Pancreas (tissue), 10 donors: ENCODE results near the gene TPP2. TPM values are rescaled to one million over a fixed set of nuclear protein-coding genes. Genes with fewer than 3 reads are reported as not detected.

Experiments
- ATAC-seq, 4 donors: fragments of 200-7000 bp; cut with Tn5 transposase; one replicate each; pipeline versions ENCODE4 v1.8.0 to v1.9.1; 2020; ENCODE audit warnings: mild to moderate bottlenecking in 4 of 4, moderate library complexity in 4 of 4
- DNase-seq, 6 donors: peaks; one replicate each; pipeline ENCODE4 v3.0.0-alpha.2; 2020
- FAIRE-seq: peaks from 2 replicates; lab custom pipeline; 2012; peaks lifted over from hg19 to GRCh38; lab: Jason Lieb, UNC
- H3K27ac ChIP-seq, 4 donors: fragments of 200-600 bp; sonication (generic); 1 replicate in 3 of 4; 2 replicates in 1 of 4; pipeline versions ENCODE4 v1.5.0 to v1.8.0; 2020
- H3K27me3 ChIP-seq, 4 donors: fragments of 200-600 bp; one replicate each; pipeline ENCODE4 v1.8.0; 2021
- H3K36me3 ChIP-seq, 3 donors: fragments of 200-600 bp; sonication (generic) in 1 of 3; one replicate each; pipeline versions ENCODE4 v1.5.0 to v1.8.0; 2020 to 2021
- H3K4me1 ChIP-seq, 3 donors: fragments of 200-600 bp; one replicate each; pipeline ENCODE4 v1.8.0; 2021
- H3K4me3 ChIP-seq, 4 donors: fragments of 200-600 bp; sonication (generic) in 2 of 4; one replicate each; pipeline versions ENCODE4 v1.5.0 to v1.8.0; 2020 to 2021
- H3K9me3 ChIP-seq, 4 donors: fragments of 200-600 bp; one replicate each; pipeline ENCODE4 v1.8.0; 2021
- WGBS, 2 donors: extraction: QIAGEN DNeasy Blood & Tissue Kit; methylation state at CpG; one replicate each; pipeline ENCODE4 v1.1.7; 2013; 5-methylcytosine and 5-hydroxymethylcytosine counted together
- intact Hi-C, 3 donors: fragments of 100-400 bp; cut with DNase I; formaldehyde crosslinking; loops; one replicate each; pipeline versions ENCODE4 v1.11.1 to v1.14.2; 2022
- polyA plus RNA-seq, 2 donors: library from polyadenylated mRNA; stranded (reverse); fragments of 200-250 nt; gene quantifications; one replicate each; pipeline ENCODE4 v1.2.3, GENCODE V29; 2013
- total RNA-seq, 6 donors: library from RNA; stranded (reverse); fragmentation: NEBNext Ultra II Directional in 4 of 6; extraction: Animal tissue kit (Norgen Biotek cat#: 25700) in 4 of 6; gene quantifications; one replicate each; pipeline versions ENCODE4 v1.2.1 to v1.2.4, GENCODE V29; 2021 to 2023
- TF ChIP-seq, protein P1 (sequence below), 4 donors: fragments of 200-600 bp; sonication (generic) in 3 of 4; IDR thresholded peaks; one replicate each; pipeline versions ENCODE4 v1.5.0 to v1.8.0; 2021; ENCODE audit warnings: antibody characterized with exemption in 4 of 4
- donor health status: healthy with polysubstance abuse.
- donor health status: DM: no; HTN: no; CAD: no; lungs with moderate emphysema.
- donor health status: DM: no; HTN: no; CAD: no.
- donor health status: control.
- donor health status: control.
- donor health status: Bipolar disorder and iron deficiency.
- donor health status: DM: yes; HTN: yes; CAD: no.
- donor health status: DM: no; HTN: no; CAD: no.
- donor health status: DM: no; HTN: no; CAD: no.
- donor health status: DM: yes; HTN: yes; CAD: no.

The TPP2 gene
- 10 to 100 TPM; 12.5 to 22.3 (median 15.9) TPM for total RNA-seq
- 10 to 100 TPM in 1 of 2 donors, 1 to 10 TPM in 1; 9.5 to 20.5 TPM for polyA plus RNA-seq

DNA sequence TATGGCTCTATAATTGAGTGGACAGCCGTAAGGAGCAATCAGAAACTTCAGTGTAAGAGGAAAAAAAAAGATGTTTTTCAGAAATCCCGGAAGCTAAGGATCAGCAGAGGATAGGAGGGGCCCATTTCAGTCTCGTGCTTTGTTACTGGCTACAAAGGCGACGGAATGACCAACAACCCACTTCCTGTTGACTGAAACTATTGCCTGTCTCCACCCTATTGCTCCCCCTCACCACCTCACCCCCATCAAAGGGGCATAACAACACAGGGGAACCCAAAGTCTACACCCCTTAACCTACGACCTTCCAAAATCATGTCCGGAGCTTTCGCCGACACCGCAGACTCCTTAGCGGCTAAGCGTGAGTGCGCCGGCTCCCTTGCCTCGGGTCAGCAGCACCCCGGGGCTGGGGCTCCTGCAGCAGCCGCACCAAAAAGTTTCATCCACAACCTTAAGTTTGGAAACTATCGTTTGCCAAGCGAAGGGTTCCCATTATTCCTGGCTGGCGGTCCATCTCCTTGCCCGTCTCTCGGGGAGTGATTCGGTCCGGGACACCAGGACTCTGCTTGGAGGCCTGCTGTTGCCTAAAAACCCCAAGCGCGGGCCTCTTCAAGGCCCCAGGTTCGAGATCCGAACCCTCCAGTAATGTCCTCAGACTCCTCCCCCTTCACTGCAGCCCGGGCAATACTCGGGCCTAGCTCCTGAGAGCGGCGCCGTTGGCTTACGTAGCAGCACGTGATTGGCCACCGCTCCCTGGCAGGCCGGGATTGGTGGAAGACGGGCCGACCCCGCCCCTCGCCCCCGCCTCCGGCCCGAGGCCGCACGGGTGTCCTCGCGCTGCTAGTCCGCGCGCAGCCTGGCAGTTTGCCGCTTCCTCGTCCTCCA lies at the start of gene TPP2:
Gene TPP2 (plus strand): TSS at position 840 of the 882 bp plus-strand sequence. CDS start 53 bp downstream, outside the sequence.
- no peak for FAIRE-seq
- 1% methylated on average over 53 of the region's 53 CpGs for WGBS, 2 donors
- Histone ChIP-seq H3K4me3 (peak within 1 kb of the TSS; percentile 94 to 98 (median 96)), H3K9me3 (no peaks in the 10 kb centered on the region), H3K27ac (peak within 1 kb of the TSS; percentile 77 to 99 (median 98)), H3K36me3 (no peaks in the 10 kb centered on the region), H3K27me3 (no peaks in the 10 kb centered on the region), H3K4me1 (peaks cover 0 to 23% (median 4%) of the 10 kb centered on the region in 3 donors)
- peak; percentile 94 to 98 (median 96) for ATAC-seq
- peak; percentile 99 to 100 (median 99) for DNase-seq
- intact Hi-C loops, result no loop called here
- TF ChIP-seq, protein P1, sequence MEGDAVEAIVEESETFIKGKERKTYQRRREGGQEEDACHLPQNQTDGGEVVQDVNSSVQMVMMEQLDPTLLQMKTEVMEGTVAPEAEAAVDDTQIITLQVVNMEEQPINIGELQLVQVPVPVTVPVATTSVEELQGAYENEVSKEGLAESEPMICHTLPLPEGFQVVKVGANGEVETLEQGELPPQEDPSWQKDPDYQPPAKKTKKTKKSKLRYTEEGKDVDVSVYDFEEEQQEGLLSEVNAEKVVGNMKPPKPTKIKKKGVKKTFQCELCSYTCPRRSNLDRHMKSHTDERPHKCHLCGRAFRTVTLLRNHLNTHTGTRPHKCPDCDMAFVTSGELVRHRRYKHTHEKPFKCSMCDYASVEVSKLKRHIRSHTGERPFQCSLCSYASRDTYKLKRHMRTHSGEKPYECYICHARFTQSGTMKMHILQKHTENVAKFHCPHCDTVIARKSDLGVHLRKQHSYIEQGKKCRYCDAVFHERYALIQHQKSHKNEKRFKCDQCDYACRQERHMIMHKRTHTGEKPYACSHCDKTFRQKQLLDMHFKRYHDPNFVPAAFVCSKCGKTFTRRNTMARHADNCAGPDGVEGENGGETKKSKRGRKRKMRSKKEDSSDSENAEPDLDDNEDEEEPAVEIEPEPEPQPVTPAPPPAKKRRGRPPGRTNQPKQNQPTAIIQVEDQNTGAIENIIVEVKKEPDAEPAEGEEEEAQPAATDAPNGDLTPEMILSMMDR (IDR thresholded peaks at IDR 0.05), result no peak

DNA sequence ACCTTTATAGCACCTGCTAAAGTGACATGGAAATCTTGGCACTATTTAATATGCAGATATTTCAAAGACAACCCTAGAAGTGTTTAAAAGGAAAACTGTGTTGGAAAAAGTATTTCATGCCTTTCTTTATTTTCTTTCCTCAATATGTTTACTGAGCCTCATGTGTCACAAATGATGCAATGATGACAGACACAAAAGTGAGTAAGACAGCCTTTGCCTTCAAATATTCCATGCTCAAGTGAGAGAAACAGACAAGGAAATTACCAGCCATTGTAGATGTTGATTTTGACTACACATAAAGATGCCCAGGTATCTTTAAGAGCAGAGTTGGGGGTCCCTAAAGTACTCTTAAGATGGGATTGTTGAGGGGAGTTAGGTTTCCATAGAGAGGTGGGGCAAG lies 48.0 kb upstream of the TPP2 start:
- H3K27me3 ChIP-seq, result no peaks in the 10 kb centered on the region
- no peak overlapping the region for H3K27ac ChIP-seq
- H3K36me3 ChIP-seq, result no peaks in the 10 kb centered on the region
- intact Hi-C loops, result no loop called here
- DNase-seq, result no peak
- FAIRE-seq, result no peak
- no peak overlapping the region for H3K4me3 ChIP-seq
- no peaks in the 10 kb centered on the region for H3K9me3 ChIP-seq
- H3K4me1 ChIP-seq, result no peaks in the 10 kb centered on the region
- TF ChIP-seq, protein P1 (IDR thresholded peaks at IDR 0.05), result no peak
- no peak for ATAC-seq

DNA sequence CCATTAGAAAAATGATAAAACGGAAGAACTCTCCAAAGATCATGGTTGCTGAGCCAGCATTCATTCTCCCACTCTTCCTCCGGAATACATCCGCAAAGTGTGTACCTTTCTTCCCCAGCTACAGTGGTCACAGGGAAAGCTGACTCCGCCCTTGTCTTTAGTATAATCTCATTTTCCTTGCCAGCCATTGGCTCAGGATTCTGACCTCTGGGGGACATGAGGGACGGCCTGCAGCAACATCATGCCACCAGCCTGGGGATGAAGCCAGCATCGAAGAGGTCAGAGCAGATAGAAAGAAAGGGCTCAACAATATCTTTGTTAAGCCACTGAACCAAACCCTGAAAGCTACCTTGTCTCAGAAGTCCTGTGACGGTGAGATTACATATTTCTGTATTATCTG lies 46.3 kb upstream of the TPP2 start:
- Histone ChIP-seq H3K27ac (no peak overlapping the region), H3K36me3 (no peaks in the 10 kb centered on the region), H3K9me3 (no peaks in the 10 kb centered on the region), H3K27me3 (no peaks in the 10 kb centered on the region), H3K4me3 (no peak overlapping the region), H3K4me1 (no peaks in the 10 kb centered on the region)
- ATAC-seq (no peak), DNase-seq (no peak), FAIRE-seq (no peak)
- intact Hi-C loops, result no loop called here
- TF ChIP-seq, protein P1 (IDR thresholded peaks at IDR 0.05), result no peak
- WGBS, 2 donors, result 53 to 76% methylated on average over 7 of the region's 7 CpGs

DNA sequence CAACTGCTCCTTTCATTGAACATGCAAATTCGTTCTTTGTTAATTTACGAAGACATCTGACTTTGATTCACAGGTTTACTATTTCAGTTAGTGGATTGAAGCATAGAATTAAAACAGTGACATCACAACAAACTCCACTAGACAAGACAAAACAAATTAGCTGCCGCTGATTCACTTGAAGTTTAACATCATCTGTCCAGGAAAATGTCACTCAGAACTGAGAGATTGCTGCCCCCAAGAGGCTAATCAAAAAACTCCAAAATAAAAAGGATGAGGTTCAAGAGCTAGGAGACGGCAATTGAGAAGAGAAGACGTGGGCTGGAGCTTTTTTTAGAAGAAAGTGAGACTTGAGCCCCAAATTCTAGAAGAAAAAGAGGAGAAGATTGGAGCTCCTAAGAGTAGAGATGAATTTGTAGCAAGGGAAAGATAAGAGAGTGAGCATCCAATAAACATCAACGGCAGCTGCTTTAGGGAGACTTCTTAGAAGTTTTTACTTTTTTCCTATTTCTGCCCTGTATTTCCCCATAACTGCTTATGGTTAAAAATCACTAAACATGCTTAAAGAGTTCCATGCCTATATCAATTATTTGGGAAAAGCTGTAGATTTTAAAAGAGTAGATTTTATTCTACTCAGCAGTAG lies 40.8 kb upstream of the TPP2 start:
- DNase-seq (no peak), ATAC-seq (peak in 3 of 4 donors; percentile 47 to 58 (median 56)), FAIRE-seq (no peak)
- 23 to 25% methylated on average over 6 of the region's 6 CpGs for WGBS, 2 donors
- H3K36me3 ChIP-seq, result no peaks in the 10 kb centered on the region
- no peak overlapping the region for H3K4me3 ChIP-seq
- no peaks in the 10 kb centered on the region for H3K27me3 ChIP-seq
- H3K4me1 ChIP-seq, result no peaks in the 10 kb centered on the region
- TF ChIP-seq, protein P1 (IDR thresholded peaks at IDR 0.05), result peak in 1 of 4 donors; percentile 11
- intact Hi-C loops, result no loop called here
- no peaks in the 10 kb centered on the region for H3K9me3 ChIP-seq
- no peak overlapping the region for H3K27ac ChIP-seq
